NCI-H510A treated with DMSO at 0.1 percent for 48 hours (cell line): Measurements from ENCODE around the gene KRTAP1-3.
"Not testable (repeated sequence)": the region's sequence is repeated elsewhere in the genome, so short reads cannot be mapped to it uniquely, and the experiment has no call there.

Source experiments
- DNase-seq: peaks from one replicate; lab custom pipeline; 2025; lab: John Stamatoyannopoulos, UW

The KRTAP1-3 gene

DNA sequence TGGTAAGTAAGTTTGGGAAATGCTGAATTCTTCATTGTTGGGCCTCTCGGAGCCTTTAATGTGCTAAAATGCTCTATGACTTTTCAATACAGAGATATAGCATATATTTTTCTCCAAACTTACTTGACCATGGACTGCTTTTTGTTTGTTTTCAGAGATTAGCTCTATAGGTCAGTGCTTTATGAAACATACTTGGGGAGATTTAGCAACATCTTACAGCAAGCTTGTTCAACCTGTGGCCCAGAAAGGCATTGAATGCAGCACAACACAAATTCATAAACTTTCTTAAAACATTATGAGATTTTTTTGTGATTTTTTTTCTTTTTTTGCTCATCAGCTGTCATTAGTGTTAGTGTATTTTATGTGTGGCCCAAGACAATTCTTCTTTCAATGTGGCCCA lies 24.7 kb downstream of the KRTAP1-3 start:
- DNase-seq: no peak

DNA sequence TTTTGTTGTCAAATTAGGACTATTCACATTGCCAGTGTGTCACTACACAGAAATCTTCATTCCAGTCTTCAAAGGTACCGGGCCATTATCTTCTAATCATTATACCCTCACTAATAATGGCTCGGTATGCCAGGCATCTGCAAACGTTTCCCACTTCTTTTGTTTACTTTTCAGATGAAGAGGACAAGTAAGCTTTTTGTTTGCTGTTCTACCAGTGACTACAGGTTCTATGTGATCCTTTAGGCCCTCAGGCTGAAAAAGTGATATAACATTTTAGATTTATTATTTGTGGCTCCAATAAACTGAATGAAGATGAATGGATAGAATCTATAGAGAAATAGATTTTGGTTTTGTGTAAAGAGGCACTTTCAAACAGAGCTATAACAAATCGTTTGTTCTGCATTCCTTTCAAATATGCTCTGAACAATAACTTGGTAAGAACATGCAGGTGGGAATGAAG lies 25.3 kb downstream of the KRTAP1-3 start:
- peak; percentile 87 for DNase-seq

DNA sequence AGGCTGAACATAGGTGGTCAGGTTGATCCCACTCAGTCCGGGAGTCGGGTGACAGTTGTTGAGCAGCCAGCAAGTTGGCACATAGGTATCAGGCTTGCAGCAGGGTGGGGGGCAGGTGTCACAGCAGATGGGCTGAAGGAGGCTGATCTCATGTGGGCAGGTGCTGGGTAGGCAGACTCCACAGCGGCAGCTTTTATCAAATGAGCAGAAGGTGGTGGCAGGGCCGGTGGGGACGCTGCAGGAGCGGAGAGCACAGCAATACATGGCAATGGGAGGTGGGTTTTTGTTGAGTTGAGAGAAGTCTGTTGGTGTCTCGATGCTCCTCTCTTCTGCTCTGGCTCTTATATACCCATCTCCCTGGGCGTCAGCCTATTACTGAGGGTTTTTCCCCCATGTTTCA lies 25.9 kb downstream of the KRTAP1-3 start, which contains the start of gene KRTAP3-1:
Gene KRTAP3-1, minus strand, starts transcription at position 318 of the 400 bp plus-strand sequence. Its CDS starts 54 bp downstream, at position 264.
- DNase-seq: peak; percentile 90

DNA sequence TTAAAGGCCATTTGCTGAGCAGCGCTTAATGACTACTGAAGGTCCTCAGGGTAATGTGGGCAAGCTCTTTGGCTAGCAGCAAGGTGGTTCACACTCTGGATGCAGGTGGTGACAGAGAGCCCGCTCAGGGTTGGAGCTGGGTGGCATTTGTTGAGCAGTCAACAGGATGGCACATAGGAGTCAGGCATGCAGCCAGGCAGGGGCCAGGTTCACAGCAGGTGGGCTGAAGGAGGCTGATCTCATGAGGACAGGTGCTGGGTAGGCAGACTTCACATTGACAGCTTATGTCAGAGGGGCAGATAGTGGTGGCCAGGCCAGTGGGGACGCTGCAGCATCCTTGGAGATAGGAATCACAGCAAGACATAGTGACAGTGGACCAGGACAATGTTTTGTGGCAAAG lies 30.3 kb downstream of the KRTAP1-3 start:
- DNase-seq: peak; percentile 65

DNA sequence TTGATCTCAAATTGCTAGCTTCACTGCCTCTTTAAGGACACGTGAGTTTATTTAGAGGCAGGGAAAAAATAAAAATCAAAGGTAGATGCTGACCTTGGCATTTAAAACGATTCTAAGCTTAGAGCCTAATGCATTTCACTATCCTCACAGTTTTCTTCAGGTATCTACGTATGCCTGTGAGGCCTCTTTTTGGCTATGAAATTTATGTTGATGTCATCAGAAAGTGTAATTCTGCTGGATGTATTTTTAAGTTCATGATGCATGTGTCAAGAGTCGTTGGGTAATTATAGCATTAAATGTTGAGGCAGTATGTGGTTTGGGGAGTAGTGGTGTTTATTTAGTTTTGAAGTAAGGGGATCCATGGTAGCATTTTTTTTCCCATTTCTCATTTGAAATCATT lies 30.7 kb downstream of the KRTAP1-3 start:
- no peak for DNase-seq

DNA sequence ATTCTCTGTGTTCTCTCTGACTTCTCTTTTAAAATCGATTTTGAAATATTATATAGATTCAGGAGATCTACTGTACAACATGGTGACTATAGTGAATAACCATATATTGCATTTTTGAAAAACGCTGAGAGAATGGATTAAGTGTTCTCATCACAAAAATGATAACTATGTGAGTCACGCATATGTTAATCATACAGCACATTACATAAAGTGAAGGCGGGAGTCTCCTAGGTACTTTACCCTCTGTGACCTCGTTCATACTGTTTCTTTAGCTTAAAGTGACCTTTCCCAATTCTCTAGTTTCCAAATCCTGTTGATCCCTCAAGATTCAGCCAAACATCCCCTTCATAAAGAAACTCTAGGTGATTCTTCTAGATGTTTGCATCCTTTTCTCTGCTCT lies 31.9 kb downstream of the KRTAP1-3 start:
- no peak for DNase-seq

DNA sequence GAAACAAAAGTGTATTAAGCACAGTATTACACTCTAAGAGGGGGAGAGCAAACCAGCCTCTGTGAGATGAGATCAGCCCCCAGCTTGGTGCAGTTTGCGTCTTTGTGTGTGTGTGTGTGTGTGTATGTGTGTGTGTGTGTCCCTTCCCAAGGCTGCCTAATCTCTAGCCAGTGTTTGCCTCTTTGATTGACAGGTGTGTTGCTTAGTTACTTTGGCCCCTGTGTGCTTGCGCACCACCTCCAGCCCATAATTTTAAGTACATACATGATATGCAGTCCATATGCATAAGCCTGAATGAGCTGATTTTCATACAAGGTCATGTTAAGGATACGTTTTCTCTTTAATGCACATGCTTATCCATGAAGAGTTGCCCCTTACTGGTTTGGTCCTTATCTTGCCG lies 32.9 kb downstream of the KRTAP1-3 start:
- no peak for DNase-seq

DNA sequence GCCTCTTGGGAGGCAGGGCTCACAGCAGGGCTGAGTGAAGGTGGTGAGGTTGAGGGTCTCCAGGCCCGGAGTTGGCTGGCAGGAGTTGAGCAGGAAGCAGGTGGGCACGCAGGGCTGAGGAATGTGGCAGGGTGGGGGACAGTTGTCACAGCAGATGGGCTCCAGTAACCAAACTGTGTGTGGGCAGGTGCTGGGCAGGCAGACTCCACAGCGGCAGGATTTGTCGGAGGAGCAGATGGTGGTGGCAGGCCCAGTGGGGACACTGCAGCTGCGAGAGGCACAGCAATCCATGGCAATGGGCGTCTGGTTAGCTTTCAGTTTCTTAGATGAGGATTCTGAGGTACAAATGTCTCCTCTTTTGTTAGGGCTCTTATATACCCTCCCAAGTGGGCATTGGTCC lies 35.1 kb downstream of the KRTAP1-3 start, which contains the start of gene KRTAP3-2:
Gene KRTAP3-2, minus strand, starts transcription at position 344 of the 400 bp plus-strand sequence. Its CDS starts 53 bp downstream, at position 291.
- not testable (repeated sequence) for DNase-seq

DNA sequence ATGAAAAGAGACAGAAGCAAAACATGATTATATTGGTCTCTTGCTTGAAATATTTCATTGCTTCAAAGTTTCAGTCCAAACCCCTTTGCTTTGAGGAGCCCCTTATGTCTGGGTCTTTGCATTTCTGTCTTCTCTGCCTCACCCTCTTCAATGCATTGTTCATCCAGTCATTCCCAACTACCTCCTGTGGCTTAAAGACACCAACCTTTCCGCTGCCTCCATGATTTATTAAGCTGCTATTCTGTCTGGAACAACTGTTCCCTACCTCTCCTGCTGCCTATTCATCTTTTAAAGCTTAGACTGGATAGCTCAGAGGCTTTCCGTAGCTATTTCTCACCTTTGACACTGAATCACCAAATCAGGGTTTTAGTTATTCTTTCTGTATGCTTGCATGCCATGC lies 37.3 kb downstream of the KRTAP1-3 start:
- DNase-seq: no peak

DNA sequence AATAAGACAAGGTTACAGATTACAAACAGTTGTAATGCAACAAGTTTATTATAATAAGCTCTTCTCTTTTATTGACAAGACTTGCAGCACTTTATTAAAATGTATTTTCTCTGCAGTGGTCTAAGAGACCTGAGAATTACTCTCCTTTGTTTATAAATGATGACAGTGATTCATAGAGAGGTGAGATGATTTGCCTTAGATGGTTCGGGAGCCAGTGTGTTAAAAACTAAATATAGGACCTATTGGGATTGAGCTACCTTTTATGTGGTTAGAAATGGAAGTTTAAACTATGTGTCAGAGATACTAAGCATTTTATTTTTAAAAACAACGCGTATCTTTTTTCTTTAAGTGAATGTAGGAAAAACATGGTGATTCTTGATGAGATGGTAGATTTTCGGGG lies 37.8 kb downstream of the KRTAP1-3 start:
- no peak for DNase-seq

DNA sequence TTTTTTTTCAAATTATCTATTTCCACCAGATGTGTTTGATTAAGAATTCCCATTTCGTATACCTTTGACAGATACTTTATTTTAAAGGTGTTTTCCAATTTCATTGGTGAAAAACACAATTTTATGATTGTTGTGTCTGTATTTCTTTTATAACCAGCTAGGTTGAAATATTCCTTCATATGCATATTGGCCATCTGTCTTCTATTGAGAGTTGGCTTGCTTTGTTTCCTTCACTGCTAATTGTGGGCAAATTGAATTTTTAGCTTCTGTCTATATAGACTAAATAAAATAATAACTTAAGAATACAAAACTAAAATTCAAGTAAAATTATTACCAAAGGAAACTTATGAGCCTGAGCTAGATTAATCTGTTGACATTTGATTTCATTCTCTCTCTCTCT lies 39.6 kb downstream of the KRTAP1-3 start:
- DNase-seq: no peak

DNA sequence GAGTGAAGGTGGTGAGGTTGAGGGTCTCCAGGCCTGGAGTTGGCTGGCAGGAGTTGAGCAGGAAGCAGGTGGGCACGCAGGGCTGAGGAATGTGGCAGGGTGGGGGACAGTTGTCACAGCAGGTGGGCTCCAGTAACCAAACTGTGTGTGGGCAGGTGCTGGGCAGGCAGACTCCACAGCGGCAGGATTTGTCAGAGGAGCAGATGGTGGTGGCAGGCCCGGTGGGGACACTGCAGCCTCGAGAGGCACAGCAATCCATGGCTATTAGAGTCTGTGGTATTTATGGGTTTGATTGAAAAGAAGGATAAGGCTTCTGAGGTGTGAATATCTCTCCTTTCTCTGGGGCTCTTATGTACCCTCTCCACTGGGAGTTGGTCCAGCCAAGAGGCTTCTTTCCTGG lies 40.8 kb downstream of the KRTAP1-3 start, which contains the start of gene KRTAP3-3:
Gene KRTAP3-3, minus strand, starts transcription at position 326 of the 400 bp plus-strand sequence. Its CDS starts 67 bp downstream, at position 259.
- peak; percentile 37 for DNase-seq

DNA sequence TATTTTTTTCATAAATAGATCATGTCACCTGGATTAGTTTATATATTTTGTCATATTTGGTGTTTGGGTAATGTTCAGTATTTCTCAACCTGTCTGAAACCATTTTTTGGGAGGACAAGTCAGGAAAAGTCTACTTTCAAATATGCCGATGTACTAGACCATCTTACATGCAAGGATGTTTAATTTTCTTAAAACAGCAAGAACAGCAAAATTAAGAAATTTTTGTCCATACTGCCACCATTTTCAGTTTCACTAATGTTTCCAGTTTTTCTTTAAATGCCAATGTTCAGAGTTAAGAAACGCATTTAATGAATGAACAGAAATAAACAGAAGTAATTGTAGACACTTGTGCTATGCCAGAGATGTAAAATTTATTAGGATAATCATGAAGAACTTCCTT lies 41.6 kb downstream of the KRTAP1-3 start:
- no peak for DNase-seq

DNA sequence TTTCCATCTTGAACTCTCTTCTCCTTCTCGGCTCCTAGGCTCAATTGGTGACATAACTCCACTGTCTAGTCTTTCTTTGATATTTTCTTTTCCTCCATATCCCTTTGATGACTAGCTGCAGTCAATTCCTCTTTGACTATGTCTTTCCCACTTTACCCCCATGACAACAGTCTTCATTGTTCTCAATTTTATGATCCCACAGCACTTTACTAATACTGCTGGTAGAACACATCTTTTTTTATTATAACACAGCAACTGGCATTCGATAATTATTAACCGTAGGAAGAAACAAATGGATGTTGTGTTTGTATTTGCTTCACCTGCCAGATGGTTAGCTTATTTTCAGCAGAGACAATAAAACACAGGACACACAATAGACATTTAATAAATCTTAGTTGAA lies 42.0 kb downstream of the KRTAP1-3 start:
- no peak for DNase-seq

DNA sequence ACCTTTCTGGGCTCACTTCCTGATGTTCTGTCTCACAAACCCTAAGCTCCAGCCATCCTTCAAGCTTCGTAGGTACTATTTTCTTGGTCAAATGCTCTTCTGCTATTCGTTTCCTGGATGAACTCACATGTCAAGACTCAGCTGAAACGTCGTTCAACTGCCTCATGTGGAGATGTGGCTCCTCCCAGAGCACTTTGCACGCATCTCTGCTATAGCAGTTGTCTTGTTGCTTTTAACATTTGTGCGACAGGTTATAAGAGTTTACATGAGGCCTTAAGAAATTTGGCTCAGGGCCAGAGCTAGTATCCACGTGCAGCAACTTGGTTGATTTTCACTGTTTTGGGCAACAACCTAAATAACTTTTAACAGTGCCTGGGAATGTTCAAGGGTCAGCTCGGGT lies 47.8 kb downstream of the KRTAP1-3 start:
- DNase-seq: no peak

DNA sequence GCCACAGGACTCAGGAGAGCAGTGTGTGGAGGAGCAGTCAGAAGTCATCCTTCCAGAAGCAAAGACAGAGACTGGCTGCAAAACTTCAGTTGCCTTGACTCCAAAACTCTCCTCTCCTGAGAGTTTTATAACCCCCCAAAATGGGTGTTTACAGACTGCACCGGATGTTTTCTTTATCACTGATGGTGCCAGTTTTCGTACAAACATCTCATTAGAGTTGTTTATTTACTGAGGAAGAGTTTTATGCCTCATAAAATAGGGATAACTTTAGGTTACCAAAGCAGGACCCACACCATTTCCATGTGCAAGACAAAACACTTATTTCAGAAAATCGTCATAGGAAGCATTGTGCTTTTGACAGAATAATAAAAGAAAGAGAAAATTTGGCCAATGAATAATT lies 50.4 kb downstream of the KRTAP1-3 start, which contains the start of gene KRT40:
Gene KRT40, minus strand, starts transcription at position 101 of the 400 bp plus-strand sequence. Its CDS starts 53 bp downstream, at position 48.
- DNase-seq: no peak
